ENCODE data around the gene SNX18. TPM values are rescaled to one million over a fixed set of nuclear protein-coding genes. Genes with fewer than 3 reads are reported as not detected.

SNX18 gene
- polyA plus RNA-seq, 2 of the 4 experiments (the other 2 are of a cell fraction), result 7.1 to 8.1 TPM

- no peak overlapping the region for H3K4me3 ChIP-seq
- no peak overlapping the region for H3K27ac ChIP-seq
- DNase-seq (ENCODE audit: low read depth in 1 of 2, low spot score in 1 of 2) (no peak), ATAC-seq (no peak), FAIRE-seq (no peak)
- no peaks in the 10 kb centered on the region for H3K9me3 ChIP-seq
- ChIA-PET CTCF (interaction anchor here (0.7 to 1.1 kb wide), 3 partner anchors 14 to 580 kb away, joined by 3 read pairs; partner anchors contain the start of genes GPX8 and SNX18), POLR2A (no interaction called here)
- no peak overlapping the region for H3K4me2 ChIP-seq
- TF ChIP-seq USF2 (IDR thresholded peaks at IDR 0.05), result no peak
- no peak for TF ChIP-seq RCOR1 (IDR thresholded peaks at IDR 0.05; ENCODE audit: low read depth, low read length)
- no peak for TF ChIP-seq ZFP36 (IDR thresholded peaks at IDR 0.05; ENCODE audit: borderline replicate concordance, partially characterized antibody)
- TF ChIP-seq MAX (IDR thresholded peaks at IDR 0.05), result no peak
- no peak for TF ChIP-seq CEBPB (IDR thresholded peaks at IDR 0.05)
- TF ChIP-seq TP53 (CRISPR knock-in tag; IDR thresholded peaks at IDR 0.05), result no peak
- no peaks in the 10 kb centered on the region for H3K4me1 ChIP-seq
- WGBS (ENCODE audit: missing lambda C conversion rate), result 10% methylated on average over 1 of the region's 1 CpG
Measured at GRCh38 chr5:54579591-54580295, 62.2 kb downstream of the SNX18 start.

- Histone ChIP-seq H3K4me1 (no peaks in the 10 kb centered on the region), H3K27ac (no peak overlapping the region), H3K4me3 (no peak overlapping the region), H3K4me2 (no peak overlapping the region), H3K9me3 (no peaks in the 10 kb centered on the region)
- CTCF ChIA-PET, result interaction anchor here (1.0 kb wide), 1 partner anchor 64 kb away, joined by 3 read pairs; the partner anchor contains the start of gene SNX18
- POLR2A ChIA-PET, result no interaction called here
- FAIRE-seq (no peak), DNase-seq (ENCODE audit: low read depth in 1 of 2, low spot score in 1 of 2) (no peak), ATAC-seq (no peak)
- TF ChIP-seq BCL3 (IDR thresholded peaks at IDR 0.05) (no peak), FOSB (CRISPR knock-in tag; IDR thresholded peaks at IDR 0.05) (no peak), RAD21 (conservative IDR thresholded peaks at IDR 0.05 in 1 of 2, IDR thresholded peaks at IDR 0.05 in 1 of 2) (no peak), MYC (IDR thresholded peaks at IDR 0.05; ENCODE audit: borderline replicate concordance, low read length) (no peak), HOXB13 (CRISPR knock-in tag; IDR thresholded peaks at IDR 0.05; ENCODE audit: low read depth) (no peak), USF2 (IDR thresholded peaks at IDR 0.05) (no peak), EHMT2 (IDR thresholded peaks at IDR 0.05; ENCODE audit: low read depth) (no peak), HOXB5 (CRISPR knock-in tag; IDR thresholded peaks at IDR 0.05) (no peak), RCOR1 (IDR thresholded peaks at IDR 0.05; ENCODE audit: low read depth, low read length) (no peak), ATOH8 (CRISPR knock-in tag; IDR thresholded peaks at IDR 0.05; ENCODE audit: low read depth) (no peak), GATA3 (IDR thresholded peaks at IDR 0.05; ENCODE audit: borderline replicate concordance) (no peak), PBX3 (IDR thresholded peaks at IDR 0.05) (no peak), JUNB (IDR thresholded peaks at IDR 0.05) (no peak), ESRRA (IDR thresholded peaks at IDR 0.05; ENCODE audit: borderline replicate concordance, low read length) (no peak)
- 45% methylated on average over 7 of the region's 7 CpGs for WGBS (ENCODE audit: missing lambda C conversion rate)
Measured at GRCh38 chr5:54580997-54581811, 63.6 kb downstream of the SNX18 start.

Data from A549 (cell line).